Psoas muscle (tissue), 8 donors: ENCODE measurements around the gene ENKD1. TPM values are rescaled to one million over a fixed set of nuclear protein-coding genes. Genes with fewer than 3 reads are reported as not detected.

Experiments
- ATAC-seq, 4 donors: fragments of 200-7000 bp; cut with Tn5 transposase; one replicate each; pipeline ENCODE4 v1.9.1; 2020; ENCODE audit warnings: moderate library complexity in 3 of 4, mild to moderate bottlenecking in 2 of 4
- DNase-seq, 2 donors: peaks; one replicate each; pipeline ENCODE4 v3.0.0-alpha.2; 2020
- H3K27ac ChIP-seq: fragments of 200-600 bp; one replicate; pipeline ENCODE4 v1.8.0; 2022
- H3K27me3 ChIP-seq, 3 donors: fragments of 200-600 bp in 1 of 3; one replicate each; pipeline versions ENCODE4 v1.6.1 to v1.8.0; 2013 to 2022; ENCODE audit warnings: low read length in 2 of 3, mild to moderate bottlenecking in 2 of 3, moderate library complexity in 1 of 3; ENCODE audit not compliant: insufficient read depth in 3 of 3
- H3K36me3 ChIP-seq, 2 donors: fragments of 200-600 bp in 1 of 2; one replicate each; pipeline versions ENCODE4 v1.6.1 to v1.8.0; 2013 to 2022; ENCODE audit warnings: low read depth in 1 of 2, mild to moderate bottlenecking in 1 of 2, moderate library complexity in 1 of 2; ENCODE audit not compliant: insufficient read depth in 1 of 2
- H3K4me1 ChIP-seq: fragments of 200-600 bp; one replicate; pipeline ENCODE4 v1.8.0; 2022
- H3K4me3 ChIP-seq: fragments of 200-600 bp; one replicate; pipeline ENCODE4 v1.8.0; 2022; ENCODE audit warnings: mild to moderate bottlenecking
- H3K9me3 ChIP-seq: fragments of 200-600 bp; one replicate; pipeline ENCODE4 v1.8.0; 2022
- WGBS, 3 donors: extraction: QIAGEN DNeasy Blood & Tissue Kit; methylation state at CpG; one replicate each; pipeline versions ENCODE4 v1.1.6 to v1.1.7; 2013; 5-methylcytosine and 5-hydroxymethylcytosine counted together
- intact Hi-C, 2 donors: fragments of 100-400 bp; cut with DNase I; formaldehyde crosslinking; loops; one replicate each; pipeline versions ENCODE4 v1.11.0 to v1.14.2; 2022
- polyA plus RNA-seq, 3 donors: library from polyadenylated mRNA; stranded (reverse); fragments of 200-250 nt; gene quantifications; one replicate each; pipeline ENCODE4 v1.2.3, GENCODE V29; 2013
- total RNA-seq, 4 donors: library from RNA; stranded (reverse); fragmentation: NEBNext Ultra II Directional in 2 of 4; extraction: Animal tissue kit (Norgen Biotek cat#: 25700) in 2 of 4; gene quantifications; one replicate each; pipeline versions ENCODE4 v1.2.1 to v1.2.4, GENCODE V29; 2021 to 2023
- TF ChIP-seq, protein P1 (sequence below): fragments of 200-600 bp; IDR thresholded peaks from one replicate; pipeline ENCODE4 v1.8.0; 2022; ENCODE audit warnings: antibody characterized with exemption
- donor health status: healthy with polysubstance abuse.
- donor health status: DM: no; HTN: no; CAD: no; lungs with moderate emphysema.
- donor health status: Bipolar disorder and iron deficiency.
- donor health status: healthy.
- donor health status: DM: yes; HTN: yes; CAD: no.
- donor health status: DM: no; HTN: no; CAD: no.
- donor health status: DM: no; HTN: no; CAD: no.
- donor health status: DM: yes; HTN: yes; CAD: no.

Gene ENKD1
- total and polyA plus RNA-seq, 7 donors, result 6.5 to 20.7 (median 7.6) TPM

DNA sequence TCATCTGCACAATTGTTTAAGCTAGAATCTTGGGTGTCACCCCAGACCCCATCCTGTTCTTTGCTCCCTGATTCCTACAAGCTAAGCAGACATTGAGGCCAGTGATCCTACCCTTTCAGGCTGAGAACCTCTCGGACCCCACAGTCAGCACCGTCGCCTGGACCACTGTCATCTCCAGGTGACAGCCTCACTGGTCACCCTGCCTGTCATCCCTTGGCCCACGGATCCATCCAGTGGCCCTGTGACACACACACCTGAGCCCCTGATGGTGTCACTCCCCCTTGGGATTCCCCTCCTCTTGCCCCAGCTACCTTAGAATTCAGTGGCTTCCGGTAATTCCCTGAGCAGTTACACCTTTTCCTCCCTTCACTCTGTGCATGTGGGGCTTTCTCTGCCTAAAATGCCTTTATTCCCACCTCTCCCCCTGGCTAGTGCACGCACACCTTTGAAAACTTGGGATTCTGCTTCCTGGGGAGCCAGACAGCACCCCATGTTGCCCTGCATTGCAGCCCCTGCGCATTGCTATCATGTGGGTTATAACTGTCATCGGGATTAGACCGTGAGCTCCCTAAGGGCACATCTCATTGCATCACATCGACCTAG is 3.0 kb upstream of the ENKD1 start:
- H3K4me3 ChIP-seq, result no peak overlapping the region
- intact Hi-C loops, result loop anchor here (2.0 to 10.0 kb wide), 7 partner anchors 48 to 375 kb away; partner anchors contain the start of genes GFOD2 (in 2 of the 2), RANBP10 (in 2 of the 2), TSNAXIP1 (in 2 of the 2) and DDX28 (in 1 of the 2)
- TF ChIP-seq, protein P1, sequence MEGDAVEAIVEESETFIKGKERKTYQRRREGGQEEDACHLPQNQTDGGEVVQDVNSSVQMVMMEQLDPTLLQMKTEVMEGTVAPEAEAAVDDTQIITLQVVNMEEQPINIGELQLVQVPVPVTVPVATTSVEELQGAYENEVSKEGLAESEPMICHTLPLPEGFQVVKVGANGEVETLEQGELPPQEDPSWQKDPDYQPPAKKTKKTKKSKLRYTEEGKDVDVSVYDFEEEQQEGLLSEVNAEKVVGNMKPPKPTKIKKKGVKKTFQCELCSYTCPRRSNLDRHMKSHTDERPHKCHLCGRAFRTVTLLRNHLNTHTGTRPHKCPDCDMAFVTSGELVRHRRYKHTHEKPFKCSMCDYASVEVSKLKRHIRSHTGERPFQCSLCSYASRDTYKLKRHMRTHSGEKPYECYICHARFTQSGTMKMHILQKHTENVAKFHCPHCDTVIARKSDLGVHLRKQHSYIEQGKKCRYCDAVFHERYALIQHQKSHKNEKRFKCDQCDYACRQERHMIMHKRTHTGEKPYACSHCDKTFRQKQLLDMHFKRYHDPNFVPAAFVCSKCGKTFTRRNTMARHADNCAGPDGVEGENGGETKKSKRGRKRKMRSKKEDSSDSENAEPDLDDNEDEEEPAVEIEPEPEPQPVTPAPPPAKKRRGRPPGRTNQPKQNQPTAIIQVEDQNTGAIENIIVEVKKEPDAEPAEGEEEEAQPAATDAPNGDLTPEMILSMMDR, result no peak
- H3K4me1 ChIP-seq, result peaks cover 29% of the 10 kb centered on the region
- H3K9me3 ChIP-seq, result no peaks in the 10 kb centered on the region
- DNase-seq (no peak), ATAC-seq (no peak)
- WGBS, 3 donors, result 82 to 88% (median 88%) methylated on average over 10 of the region's 10 CpGs
- peaks cover 0 to 9% of the 10 kb centered on the region in 2 donors for H3K36me3 ChIP-seq
- no peaks in the 10 kb centered on the region for H3K27me3 ChIP-seq
- no peak overlapping the region for H3K27ac ChIP-seq

DNA sequence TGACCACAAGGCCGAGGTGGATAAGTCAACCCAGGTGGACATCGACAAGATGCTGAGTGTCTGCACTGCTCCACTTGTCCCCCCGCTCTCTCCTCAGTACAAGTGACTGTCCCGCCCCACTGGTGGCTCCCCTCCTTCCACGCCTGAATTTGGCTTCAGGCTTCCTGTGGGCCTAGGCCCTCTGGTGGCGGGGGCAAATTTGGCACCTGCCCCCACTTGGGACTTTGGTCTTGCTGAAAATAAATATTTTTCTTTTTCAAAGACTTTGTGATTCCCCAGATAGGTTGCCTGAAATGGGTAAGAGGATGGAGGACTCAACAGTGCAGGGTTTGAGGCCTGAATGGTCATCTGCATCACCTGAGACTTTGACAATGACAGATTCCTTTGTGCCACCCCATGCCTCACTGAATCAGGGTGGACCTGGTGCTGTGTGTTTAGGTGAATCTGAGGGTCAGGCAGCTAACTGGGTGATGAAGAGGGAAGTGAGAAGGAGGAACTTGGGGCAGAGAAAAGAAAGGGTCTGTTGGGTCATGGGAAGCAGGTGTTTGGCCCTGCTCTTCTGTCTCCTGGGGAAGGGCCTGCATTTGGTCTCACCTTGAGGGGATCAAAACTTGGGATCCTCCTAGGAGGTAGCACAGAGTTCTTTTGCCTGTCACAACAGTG is 2.1 kb upstream of the ENKD1 start:
- ATAC-seq (peak in 2 of 4 donors; percentile 8 to 18), DNase-seq (no peak)
- intact Hi-C loops, result loop anchor here (2.0 to 5.0 kb wide), 3 partner anchors 49 to 148 kb away; partner anchors contain the start of gene GFOD2 (in 1 of the 2)
- Histone ChIP-seq H3K9me3 (no peaks in the 10 kb centered on the region), H3K27ac (peak overlapping the region; percentile 31), H3K36me3 (peaks cover 0 to 14% of the 10 kb centered on the region in 2 donors), H3K27me3 (no peaks in the 10 kb centered on the region), H3K4me1 (peaks cover 23% of the 10 kb centered on the region), H3K4me3 (no peak overlapping the region)
- TF ChIP-seq, protein P1, result peak; percentile 33
- 76 to 88% (median 84%) methylated on average over 6 of the region's 6 CpGs for WGBS, 3 donors

DNA sequence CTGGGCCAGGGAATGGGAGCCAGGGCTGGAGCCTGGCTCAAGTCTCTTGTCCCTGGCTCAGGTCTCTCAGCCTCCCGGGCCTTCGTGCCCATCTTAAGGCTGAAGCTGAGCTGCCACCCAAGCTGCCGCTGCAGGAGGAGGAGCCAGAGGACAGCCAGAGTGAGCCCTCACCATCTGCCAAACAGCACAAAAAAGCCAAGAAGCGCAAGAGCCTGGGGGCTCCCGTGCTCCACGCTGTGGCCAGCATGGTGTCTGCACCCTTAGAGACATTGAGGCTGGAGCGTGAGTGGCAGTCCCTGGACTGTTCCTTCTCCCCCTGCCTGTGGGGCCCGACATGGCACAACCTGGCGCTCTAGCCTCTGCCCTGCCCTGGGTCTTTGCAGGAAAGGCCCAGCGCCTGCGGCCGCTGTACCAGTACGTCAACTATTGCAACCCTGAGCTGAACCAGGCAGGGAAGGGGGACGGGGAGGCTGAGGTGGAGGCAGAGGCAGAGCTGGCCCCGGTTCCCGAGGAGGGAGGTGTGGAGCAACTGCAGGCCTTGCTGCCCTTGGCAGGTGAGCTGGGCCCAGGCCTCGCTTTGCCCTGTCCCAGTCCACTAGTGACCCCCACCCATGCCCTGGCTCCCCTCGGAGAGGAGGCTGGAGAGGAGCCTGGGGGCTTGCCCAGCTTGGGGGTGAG is 1.4 kb upstream of the ENKD1 start:
- DNase-seq (peak; percentile 87 to 93), ATAC-seq (peak; percentile 88 to 90 (median 90))
- WGBS, 3 donors, result 18 to 26% (median 18%) methylated on average over 17 to 18 of the region's 18 CpGs
- TF ChIP-seq, protein P1, result peak; percentile 81
- intact Hi-C loops, result loop anchor here (2.0 to 5.0 kb wide), 3 partner anchors 49 to 147 kb away; partner anchors contain the start of gene GFOD2 (in 1 of the 2)
- peak overlapping the region; percentile 90 for H3K27ac ChIP-seq
- peak overlapping the region; percentile 88 for H3K4me3 ChIP-seq
- peaks cover 17% of the 10 kb centered on the region for H3K4me1 ChIP-seq
- H3K27me3 ChIP-seq, result no peaks in the 10 kb centered on the region
- peaks cover 0 to 21% of the 10 kb centered on the region in 2 donors for H3K36me3 ChIP-seq
- no peaks in the 10 kb centered on the region for H3K9me3 ChIP-seq

DNA sequence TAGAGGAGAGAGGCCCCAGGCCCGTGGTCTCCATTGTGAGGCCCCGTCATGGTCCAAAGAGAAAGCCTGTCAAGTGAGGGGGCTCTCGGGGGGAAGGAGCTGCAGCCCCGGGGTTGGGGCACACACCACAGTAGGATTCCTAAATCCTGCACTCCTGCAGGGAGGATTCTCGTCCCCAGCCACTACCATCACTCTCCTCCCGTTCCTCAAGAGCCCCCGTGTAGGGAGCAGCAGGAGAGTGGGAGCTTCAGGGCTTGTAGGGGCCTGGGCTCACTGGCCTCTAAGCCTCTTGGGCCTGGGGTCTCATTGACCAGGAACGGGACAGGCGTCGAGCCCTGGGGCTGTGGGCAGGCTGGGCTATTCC is 885 bp upstream of the ENKD1 start:
- ATAC-seq, result no peak
- intact Hi-C loops, result loop anchor here (2.0 to 5.0 kb wide), 3 partner anchors 50 to 147 kb away; partner anchors contain the start of gene GFOD2 (in 1 of the 2)
- Histone ChIP-seq H3K4me3 (peak overlapping the region; percentile 88), H3K36me3 (peaks cover 0 to 26% of the 10 kb centered on the region in 2 donors), H3K4me1 (peaks cover 14% of the 10 kb centered on the region), H3K27me3 (no peaks in the 10 kb centered on the region), H3K9me3 (no peaks in the 10 kb centered on the region), H3K27ac (peak overlapping the region; percentile 90)
- TF ChIP-seq, protein P1, result no peak
- no peak for DNase-seq
- 13 to 37% (median 21%) methylated on average over 8 to 10 of the region's 10 CpGs for WGBS, 3 donors
